NCI-H1694 (cell line): ENCODE measurements around the gene IBA57.
"Not testable (repeated sequence)": the region's sequence is repeated elsewhere in the genome, so short reads cannot be mapped to it uniquely, and the experiment has no call there.

Experiments
- DNase-seq: peaks from one replicate; lab custom pipeline; 2025; lab: John Stamatoyannopoulos, UW

IBA57 gene

DNA sequence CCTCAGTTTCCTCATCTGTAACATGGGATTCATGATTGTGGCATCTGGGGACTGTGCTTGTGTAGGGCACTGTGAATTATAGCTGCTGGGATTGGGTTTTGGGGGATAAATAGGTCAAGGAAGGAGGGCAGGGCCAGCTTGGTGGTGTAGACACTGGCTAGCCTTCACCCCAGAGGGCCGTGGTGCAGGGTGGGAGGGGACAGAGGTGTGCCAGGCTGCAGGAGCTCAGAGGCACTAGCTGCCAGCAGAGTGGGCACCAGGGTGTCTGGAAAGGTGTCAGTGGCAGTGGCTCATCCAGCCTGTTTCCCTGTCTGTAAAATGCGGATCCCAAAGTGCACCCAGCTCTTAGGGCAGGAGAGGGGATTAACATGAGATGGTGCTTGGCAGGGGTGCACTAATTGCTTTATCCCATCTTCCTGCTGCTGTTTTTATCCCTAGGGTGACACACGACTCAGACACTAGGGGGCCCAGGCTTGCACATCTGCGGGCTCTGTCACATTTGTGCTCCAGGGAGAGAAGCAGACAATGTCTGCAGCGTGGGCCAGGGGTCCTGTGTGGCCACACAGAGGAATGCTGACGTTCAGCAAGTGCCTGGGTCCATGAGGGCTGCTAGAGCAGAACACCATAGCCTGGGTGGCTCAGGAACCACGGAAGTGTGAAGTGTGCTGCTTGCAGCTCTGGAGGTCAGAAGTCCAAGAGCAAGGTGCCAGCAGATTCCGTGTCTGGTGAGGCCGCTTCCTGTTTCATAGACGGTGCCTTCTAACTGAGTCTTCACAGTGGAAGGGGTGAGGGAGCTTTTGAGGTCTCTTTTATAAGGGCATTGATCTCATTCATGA is 61.6 kb downstream of the IBA57 start:
- DNase-seq = no peak

DNA sequence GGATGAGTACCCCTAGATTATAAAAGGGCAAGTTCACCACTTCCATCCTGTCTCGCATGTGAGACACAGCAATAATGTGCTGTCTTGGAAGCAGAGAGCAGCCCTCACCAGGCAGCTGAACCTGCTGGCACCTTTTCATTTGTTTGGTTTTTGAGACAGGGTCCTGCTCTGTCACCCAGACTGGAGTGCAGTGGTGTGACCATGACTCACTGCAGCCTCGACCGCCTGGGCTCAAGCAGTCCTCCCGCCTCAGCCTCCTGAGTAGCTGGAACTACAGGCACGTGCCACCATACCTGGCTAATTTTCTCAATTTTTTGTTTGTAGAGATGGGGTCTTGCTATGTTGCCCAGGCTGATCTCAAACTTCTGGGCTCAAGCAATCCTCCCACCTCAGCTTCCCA is 62.5 kb downstream of the IBA57 start:
- DNase-seq = not testable (repeated sequence)

- no peak for DNase-seq
These were observed 63.0 kb downstream of the IBA57 start for GRCh38 chr1:228228601-228229074.

DNA sequence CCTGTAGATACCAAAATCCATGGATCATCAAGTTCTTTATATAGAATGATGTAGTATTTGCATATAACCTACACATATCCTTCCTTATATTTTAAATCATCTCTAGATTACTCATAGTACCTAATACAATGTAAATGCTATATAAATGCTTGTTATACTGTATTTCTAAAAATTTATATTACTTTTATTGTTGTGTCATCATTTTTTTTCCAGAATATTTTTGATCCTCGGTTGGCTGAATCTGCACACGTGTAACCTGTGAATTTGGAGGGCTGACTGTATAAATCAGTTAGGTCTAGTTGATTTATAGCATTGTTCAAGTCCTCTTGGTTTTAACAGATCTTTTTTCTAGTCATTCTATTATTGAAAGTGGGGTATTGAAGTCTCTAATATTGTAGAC is 65.6 kb downstream of the IBA57 start:
- DNase-seq = no peak
